HG02763 (cell line): Measurements from ENCODE around the gene CCDC51.
"Not testable (repeated sequence)": the region's sequence is repeated elsewhere in the genome, so short reads cannot be mapped to it uniquely, and the experiment has no call there.

Source experiments
- ATAC-seq: cut with Tn5 transposase; IDR thresholded peaks from one replicate; pipeline ENCODE4 v1.9.1; 2021; ENCODE audit warnings: mild to moderate bottlenecking, moderate library complexity; ENCODE audit not compliant: unreplicated experiment

CCDC51 gene

DNA sequence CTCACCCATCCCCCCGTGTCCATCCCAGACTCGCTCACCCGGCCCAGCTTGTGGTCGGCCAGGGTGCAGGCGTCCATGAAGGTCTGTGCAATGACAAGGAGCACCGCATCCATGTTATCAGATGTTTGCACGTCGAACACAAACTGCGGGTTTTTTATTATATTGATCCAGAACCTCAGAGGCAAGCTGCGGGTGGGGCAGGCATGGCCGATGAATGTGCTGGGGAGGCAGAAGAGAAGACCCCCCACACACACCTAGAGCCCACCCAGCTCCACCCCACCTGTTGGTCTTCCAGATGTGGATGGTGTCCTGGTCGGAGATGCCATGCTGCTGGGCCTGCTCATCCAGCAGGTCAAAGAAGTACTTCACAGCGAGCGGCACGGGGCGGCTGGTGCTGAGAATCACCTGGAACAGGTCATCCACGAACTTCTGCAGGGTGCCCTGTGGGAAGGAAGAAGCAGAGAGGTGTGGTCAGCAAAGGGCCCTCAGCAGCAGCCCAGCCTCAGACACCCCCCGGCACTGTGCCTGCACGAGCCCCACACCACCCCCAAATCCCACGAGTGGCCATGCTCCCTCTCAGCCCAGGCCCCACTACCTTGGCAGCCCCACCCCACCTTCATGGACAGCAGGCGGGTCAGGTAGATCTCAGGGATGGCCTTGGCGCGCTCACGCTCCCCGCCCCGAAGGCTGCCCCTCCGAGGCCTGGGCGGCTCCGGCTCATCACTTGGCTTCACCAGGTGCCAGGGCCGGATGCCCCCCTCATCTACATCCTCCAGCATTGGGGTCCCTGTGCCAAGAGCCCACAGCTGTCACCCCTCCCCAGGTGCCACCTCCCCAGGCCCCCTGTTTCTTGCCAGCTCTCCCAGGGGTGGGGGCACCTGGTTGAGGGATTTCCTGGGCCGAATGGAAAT is 30.4 kb downstream of the CCDC51 start:
- no peak for ATAC-seq

DNA sequence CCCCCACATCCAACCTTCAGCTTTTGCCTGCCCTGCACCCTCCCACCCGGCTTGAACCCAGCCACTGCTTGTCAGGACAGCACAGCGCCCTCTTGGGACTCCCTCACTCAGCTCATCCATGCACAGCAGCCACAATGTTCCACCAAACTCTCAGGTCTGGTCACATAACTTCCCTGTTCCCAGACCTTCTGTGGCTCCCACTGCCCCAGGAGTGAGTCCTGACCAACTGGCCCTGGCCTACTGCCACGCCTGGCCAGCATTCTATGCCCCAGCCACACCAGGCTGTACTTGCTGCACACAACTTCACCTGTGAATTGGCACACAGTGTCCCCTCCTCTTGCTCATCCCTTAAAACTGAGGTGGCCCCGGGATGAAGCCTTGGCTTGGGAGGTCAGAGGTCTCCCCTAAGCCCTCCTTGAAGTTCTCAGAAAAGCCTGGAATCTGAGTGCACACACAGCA is 31.1 kb downstream of the CCDC51 start:
- ATAC-seq, result no peak

DNA sequence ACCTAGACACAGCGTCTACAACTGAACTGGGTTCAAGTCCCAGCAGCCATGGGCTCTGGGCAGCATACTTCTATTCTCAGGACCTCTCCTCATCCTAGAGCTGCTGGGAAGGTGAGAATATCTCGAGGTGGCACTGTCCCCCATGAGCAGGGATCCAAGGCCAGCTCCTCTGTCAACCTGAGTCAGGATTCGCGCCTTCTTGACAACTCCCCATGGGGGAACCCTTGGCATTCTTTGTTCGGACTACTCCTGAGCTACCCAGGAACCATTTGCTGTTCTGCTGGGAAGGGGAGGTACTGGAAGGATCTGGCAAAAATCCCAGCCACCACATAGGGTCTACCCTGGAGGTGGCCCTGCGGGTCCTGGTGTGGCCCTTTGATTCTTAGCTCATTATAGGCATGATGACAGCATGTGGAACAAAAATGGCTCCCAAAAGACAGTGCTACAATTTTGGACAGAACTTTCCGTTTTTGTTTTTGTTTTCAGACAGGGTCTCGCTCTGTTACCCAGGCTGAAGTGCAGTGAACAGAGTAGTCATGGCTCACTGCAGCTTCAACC is 32.3 kb downstream of the CCDC51 start:
- ATAC-seq, result no peak

DNA sequence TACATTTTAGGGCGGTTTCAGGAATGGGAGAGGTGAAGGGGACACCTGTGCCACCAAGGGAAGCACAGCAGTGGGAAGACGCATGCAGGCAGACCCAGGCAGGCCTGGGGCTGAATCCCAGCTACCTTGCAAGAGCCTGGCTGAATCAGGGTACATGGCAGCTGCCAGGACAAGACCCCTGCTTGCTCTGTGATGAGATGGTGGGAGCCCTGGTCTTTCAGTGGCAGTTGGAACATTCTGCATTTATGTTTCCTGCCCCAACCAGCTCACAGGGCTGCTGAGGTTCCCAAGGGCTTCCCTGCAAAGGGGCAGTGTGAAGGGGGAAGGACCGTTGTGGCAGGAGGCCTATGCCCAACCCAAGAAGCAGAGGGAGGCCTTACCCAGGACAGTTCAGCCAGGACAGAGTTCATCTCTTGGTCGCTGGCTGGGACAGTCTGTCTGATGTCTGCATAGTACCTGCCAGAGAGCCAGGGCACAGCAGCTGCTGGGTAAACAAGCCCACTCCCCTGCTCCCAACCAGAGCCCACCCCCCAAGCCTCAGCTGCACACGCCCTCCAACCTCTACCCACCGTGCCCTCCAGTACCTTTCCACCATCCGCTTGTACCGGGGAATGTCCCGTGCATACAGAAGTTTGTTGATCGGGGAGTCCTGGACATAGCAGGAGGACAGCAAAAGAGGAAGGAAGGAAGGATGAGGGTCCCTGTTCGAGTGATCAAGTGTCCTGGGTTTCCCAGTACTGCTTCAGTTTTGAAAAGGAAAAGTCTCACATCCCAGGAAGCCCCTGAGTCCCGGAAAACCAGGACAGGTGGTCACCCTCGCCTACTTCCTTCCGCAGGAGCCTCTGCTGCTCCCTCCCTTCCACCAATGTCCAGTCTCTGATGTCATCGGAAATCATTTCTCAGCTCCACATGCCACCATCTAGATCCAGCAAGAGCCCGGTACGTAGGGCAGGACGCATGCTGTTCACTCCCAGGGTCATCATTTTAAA is 33.2 kb downstream of the CCDC51 start:
- ATAC-seq, result no peak

DNA sequence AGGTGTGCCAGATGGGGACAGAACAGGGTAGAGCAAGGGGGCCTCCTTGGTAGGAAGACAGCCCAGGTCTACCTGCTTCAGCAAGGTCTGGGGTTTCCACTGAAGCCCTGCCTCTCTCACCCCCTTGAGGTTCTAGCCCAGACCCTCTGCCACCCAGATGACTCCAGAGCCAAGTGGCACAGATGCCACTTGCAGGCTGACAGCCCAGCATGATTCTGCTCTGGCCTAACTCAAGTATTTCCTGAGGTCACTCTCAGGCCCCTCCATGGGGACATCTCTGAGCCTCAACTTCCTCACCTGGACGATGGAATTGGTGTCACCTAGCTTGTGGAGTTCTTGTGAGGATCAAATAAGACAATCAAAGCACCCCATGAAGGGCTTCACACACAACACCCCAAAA is 33.9 kb downstream of the CCDC51 start:
- no peak for ATAC-seq

DNA sequence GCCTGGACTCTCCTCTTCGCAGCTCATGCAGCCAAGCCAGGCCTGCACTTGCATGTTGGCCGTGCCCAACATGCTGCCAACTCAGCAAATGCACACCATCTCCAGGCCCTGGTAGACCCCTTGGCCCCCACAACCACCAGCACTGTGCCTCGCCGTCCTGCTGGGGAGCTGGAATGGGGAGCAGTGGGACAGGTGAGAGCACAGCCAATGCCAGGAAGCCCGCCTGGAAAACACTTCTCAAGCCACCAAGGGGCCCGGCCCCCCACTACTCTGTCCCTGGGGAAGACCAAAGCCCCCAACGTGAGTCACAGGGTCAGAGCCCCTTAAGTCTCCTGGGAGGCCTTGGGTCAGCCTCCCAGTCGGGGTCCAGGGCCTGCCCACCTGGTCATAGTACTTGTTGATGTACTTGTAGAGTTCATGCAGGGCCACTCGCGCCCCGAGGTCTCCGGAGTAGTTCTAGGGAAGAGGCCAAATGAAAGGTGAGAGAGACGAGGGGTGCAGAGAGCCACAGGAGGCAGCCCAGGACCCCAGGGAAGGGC is 34.5 kb downstream of the CCDC51 start:
- no peak for ATAC-seq

DNA sequence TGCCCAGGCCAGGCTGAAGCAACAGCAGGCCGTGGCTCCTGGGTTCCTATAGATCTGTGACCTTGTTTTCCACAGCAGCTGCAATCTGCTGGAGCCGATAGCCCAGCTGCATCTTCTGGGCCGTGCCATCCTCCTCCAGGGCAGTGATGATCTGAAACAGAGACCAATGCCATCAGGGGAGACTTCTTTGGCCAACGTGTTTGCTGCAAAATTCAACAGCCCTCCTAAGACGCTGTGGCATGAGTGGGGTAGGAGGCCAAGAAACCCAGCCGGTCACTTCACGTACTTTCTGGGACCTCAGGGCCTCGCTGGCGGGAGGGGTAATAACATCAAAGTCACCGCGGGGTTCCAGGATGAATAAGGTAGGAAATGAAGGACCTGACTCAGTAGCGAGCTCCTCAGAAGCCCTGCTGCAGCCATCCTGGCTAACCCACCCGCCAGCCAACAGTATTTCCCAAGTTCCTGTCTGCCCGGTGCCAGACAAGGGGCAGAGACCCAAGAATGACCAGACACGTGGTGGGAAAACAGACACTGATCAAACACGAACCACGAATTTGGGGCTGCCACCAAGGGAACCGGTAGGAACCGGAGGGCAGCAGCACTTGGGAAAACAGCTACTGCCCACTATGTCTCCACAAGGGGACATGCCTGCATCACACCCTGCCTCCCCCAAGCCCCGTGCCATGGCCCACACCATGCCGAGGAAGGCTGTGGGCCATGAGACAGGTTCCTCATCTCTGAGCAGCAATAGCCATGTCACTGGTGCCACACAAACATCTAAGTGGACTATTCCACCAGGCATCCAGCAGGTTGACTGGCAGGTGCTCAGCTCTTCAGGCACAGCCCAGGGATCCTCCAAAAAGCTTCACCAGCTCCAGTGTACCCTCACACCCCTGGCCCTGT is 35.2 kb downstream of the CCDC51 start:
- no peak for ATAC-seq

DNA sequence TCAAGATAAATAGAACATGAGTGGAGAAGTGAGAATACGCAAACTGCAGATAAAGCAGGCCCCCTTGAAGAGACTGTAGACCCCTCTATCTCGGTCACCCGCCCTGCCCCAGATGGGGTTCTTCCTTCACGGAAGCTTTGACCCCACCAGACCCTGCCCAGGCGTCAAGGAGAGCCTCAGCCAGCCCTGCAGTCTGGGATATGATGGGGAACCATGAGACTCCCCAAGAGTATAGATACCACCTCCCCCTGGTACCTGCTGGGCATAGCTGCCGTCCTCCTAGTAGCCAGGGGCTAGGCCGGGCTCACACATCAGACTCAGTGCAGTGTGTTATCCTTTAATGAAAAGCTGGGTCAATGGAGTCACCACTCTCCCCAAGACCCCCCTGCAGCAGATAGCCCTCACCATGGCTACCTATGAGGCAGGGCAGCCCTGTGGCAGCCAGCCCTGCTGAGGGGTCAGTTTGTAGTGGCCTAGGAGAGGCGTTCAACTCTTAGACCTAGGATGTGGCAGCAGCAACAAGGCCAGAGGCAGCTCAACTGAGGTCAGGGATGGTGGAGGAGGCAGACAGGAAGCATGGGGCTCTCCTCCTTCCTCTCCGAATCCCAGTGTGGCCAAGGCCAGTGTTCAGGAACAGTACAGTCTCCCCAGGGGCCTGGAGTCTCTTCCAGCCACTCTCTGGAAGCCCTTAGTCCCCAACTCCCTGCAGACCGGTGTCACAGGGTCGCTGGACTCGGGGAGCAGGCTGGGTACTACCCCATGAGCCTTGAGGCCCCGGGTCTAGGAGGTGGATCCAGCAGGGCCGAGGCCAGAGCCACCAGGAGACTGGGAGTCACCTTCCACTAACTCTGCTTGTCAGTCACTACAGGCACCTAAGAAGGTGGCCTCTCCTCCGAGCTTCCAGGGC is 36.1 kb downstream of the CCDC51 start:
- ATAC-seq, result no peak

DNA sequence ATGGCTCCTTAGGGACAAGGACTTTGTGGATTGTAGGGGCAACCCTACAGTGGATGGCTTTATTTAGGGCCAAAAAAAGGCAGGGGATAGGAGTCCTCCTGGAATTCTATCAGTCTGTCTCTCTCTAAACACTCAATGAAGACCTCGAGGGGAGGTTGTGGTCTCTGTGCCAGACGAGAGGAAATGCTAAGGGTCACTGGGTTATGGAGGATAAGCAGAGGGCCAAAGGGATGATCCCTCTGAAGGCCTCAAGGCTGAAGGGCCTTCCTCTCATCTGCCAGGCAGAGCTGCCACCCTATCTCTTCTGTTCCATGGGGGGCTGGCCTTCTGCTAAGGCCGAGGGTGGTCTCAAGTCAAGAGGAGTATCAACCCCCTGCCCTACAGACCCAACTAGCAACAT is 37.0 kb downstream of the CCDC51 start:
- ATAC-seq, result no peak

DNA sequence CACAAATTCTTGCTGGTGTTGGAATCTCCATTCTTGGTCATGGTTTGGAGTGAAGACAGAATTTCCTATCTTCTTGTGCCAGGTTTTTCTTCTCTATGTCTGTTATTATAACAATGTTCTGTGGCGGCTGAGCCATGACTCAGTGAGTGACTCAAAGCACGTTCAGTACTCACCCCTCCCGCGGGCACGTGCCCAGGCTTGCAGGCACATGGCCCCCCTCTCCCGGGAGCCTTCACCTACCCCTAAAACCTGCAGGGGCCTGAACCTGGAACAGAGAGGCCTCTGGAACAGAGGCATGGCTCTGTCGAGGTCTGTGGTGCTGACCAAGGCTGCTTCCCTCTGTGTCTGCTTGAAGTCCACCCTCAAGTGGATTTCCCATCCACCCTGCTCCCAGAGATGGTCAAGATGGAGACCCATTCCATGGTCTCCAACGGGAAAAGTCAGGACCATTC is 37.6 kb downstream of the CCDC51 start:
- no peak for ATAC-seq

DNA sequence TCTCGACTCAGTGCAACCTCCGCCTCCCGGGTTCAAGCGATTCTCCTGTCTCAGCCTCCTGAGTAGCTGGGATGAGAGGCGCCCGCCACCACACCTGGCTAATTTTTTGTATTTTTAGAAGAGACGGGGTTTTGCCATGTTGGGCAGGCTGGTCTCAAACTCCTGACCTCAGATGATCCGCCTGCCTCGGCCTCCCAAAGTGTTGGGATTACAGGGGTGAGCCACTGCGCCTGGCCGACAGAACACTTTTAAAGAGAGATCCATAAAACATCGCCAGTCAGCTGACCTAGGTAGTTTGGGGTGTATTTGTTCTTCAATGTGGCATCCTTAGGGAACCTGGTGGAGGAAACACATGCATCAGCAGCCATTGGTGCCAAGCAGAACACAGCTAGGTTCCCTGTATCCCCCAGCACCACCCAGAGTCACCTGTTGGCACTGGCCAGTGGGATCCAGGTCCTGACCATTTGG is 38.5 kb downstream of the CCDC51 start:
- not testable (repeated sequence) for ATAC-seq

DNA sequence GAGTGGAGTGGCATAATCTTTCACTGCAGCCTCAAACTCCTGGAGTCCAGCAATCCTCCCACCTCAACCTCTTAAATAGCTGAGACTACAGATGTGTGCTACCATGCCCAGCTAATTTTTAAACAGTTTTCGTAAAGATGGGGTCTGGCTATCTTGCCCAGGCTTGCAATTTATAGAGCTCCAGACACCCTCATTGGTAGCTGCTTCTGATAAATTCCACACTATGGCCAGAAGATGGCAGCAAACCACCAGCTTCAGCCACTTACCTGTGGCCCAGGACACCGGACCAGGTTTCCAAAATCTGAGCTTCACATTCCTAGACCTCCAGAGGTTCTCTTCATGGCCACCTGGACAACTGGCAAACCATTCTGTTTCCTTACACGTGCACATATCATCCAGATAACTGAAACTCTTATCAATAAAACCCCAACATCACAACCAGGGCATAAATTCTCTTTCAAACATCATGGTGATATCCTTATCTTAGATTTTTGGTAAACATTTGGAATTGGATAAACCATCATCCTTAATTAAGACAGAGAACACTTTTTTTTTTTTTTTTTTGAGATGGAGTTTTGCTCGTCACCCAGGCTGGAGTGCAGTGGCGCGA is 39.0 kb downstream of the CCDC51 start:
- ATAC-seq, result peak; percentile 54

DNA sequence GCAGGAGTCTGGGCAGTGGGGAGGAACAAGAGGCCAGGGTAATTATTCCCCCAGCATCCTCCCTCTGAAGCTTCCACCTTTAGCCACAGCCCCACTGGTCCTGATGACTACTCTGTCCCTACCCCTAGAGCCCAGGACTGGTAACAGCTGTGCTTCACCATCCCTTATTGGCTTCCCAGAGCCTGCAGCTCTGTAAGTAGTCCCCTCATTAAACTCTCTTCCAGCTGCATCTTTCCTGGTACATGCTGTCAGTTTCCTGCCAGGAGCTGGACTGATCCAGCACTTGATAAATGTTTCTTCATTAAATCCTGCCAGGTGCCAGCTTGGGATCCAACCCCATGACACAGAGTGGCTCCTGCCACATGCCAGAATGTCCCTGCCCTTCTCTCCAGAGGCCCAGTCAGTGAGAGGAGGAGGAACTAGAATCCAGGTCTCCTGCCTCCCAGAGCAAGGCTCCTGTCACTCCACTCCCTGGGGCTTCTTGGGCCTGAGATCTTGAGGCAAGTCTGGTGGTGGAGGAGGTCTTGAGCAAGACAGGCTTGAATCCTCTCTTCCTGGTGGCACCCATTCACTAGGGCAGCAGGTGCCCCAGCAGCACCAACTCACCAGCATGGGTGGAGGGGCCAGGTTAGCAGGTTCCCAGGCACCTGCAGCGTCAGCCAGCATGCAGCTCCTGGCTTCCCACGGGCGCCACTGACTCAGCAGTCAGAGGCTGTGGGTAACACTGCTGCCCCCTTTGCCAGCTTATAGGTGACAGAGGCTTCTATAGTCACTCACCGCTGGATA is 40.3 kb downstream of the CCDC51 start:
- ATAC-seq, result no peak

DNA sequence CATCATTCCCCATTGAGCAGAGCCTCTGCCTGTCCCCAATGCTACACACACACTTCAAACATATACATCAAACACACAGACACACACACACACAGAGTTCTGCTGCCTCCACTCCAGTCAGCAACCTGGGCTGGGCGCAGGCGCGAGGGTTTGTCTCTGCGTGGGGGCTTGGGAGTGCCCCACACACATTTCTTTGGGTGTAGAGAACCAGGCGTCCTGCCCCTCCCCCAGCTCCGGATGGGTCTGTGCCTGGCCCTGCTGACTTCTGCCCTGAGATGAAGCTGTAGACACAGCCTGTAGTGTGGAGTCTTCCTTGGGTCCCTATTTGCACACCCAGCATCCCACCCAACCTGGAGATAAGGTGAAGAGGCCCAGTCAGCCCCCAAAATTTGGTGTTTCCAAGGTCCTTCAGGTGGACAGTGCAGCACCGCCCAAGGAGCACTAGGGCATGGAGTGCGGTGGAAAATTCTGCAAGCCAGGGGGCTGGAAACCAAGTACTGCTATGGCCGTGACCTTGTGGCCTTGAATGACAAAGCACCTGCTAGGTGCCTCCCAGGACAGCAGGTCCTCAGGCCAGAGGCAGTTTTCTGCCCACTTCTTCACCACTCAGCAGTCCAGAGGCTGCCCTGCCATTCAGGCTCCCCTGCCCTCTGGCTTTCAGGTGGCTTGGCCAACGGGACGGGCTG is 41.1 kb downstream of the CCDC51 start:
- ATAC-seq, result no peak

DNA sequence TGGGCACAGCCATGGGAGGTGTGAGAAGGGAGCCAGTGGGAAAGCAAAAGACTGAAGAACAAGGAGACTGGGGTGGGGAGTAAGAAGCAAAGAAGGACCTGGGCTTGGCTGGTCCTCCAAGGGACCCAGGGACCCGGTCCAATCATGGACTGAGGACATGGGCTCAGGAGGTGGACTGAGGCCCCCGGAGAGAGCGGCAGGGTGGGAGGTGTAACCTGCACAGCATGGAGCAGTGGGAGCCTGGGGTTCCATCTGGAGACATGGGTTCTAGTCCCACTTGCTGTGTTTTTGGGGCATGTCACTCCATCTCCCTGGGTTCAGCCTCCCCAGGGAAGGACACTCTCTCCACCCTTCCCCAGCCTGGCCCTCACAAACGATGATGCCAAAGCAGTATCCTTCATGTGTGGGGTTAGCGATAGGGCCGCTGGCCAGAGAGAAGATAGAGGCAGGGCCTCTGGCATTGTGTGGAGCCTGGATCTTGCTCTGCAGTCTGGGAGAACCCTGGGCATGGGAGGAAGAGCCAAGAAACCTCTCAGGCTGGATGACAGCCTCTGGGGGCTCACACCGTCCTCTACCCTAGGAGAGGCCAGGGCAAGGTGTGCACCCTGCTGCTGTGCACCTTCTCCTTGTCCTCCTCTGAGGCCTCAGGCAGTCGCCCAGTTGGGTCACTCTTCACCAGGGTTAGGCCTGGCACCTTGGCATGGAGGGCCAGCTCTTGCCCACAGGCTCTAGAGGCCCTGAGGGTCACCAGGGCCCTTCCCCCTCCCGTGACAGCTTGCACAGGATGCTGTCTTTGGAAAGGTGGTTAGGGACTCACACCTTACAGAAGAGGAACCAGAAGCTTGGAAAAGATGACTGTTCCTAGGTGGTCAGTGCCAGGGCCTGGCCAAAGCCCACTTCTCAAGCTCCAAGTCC is 41.9 kb downstream of the CCDC51 start:
- no peak for ATAC-seq

DNA sequence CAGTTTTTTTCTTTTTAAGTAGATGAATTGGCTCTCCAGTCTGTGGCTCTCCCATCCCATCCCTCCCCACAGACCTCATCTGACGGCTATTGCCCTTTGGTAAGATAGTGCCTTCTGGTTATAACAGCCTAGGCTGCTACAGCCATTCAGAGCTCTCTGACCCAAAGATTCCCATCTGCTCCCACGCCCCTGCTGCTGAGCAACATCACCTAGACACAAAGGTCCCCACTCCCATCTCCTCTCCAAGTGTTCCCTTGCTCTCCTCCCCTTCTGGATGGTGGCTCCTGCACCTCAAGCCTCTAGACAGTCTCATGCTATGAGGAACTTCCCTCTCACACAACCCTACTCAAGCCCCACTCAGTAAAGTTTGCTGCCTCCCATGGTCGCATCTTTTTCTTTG is 44.2 kb downstream of the CCDC51 start:
- no peak for ATAC-seq
